H9 (cell line): ENCODE measurements around the gene VIM. TPM values are rescaled to one million over a fixed set of nuclear protein-coding genes. Genes with fewer than 3 reads are reported as not detected.

Source experiments
- DNase-seq: peaks from one replicate; pipeline ENCODE4 v3.0.0-alpha.2; 2017
- H2AFZ ChIP-seq: one replicate; pipeline ENCODE4 v1.6.1; 2013; ENCODE audit warnings: mild to moderate bottlenecking, low read length, control low read depth, moderate library complexity
- H2AK5ac ChIP-seq: 2 replicates; pipeline ENCODE4 v1.6.1; 2013; ENCODE audit warnings: low read length, control low read depth, mixed read lengths; ENCODE audit not compliant: insufficient read length
- H2BK120ac ChIP-seq: one replicate; pipeline ENCODE4 v1.6.1; 2013; ENCODE audit warnings: low read depth, mild to moderate bottlenecking, low read length, control low read depth, inconsistent platforms; ENCODE audit not compliant: poor library complexity, severe bottlenecking
- H2BK12ac ChIP-seq: 2 replicates; pipeline ENCODE4 v1.6.1; 2013; ENCODE audit warnings: low read length, control low read depth, mixed read lengths, low read depth; ENCODE audit not compliant: insufficient read length
- H2BK15ac ChIP-seq: 2 replicates; pipeline ENCODE4 v1.6.1; 2013; ENCODE audit warnings: low read depth, low read length, control low read depth
- H2BK20ac ChIP-seq: one replicate; pipeline ENCODE4 v1.6.1; 2013; ENCODE audit warnings: low read depth, mild to moderate bottlenecking, low read length, control low read depth, inconsistent platforms; ENCODE audit not compliant: poor library complexity, severe bottlenecking
- H2BK5ac ChIP-seq: 2 replicates; pipeline ENCODE4 v1.6.1; 2013; ENCODE audit warnings: low read length, control low read depth, mixed read lengths; ENCODE audit not compliant: insufficient read length
- H3K14ac ChIP-seq: 2 replicates; pipeline ENCODE4 v1.6.1; 2013; ENCODE audit warnings: low read length, control low read depth; ENCODE audit not compliant: insufficient read depth
- H3K18ac ChIP-seq: 2 replicates; pipeline ENCODE4 v1.6.1; 2013; ENCODE audit warnings: low read depth, mild to moderate bottlenecking, mixed read lengths, low read length, control low read depth; ENCODE audit not compliant: insufficient read length
- H3K23ac ChIP-seq: 2 replicates; pipeline ENCODE4 v1.6.1; 2013; ENCODE audit warnings: low read length, control low read depth, mixed read lengths, low read depth; ENCODE audit not compliant: insufficient read length
- H3K23me2 ChIP-seq: 2 replicates; pipeline ENCODE4 v1.6.1; 2013; ENCODE audit warnings: low read depth, mild to moderate bottlenecking, mixed read lengths, low read length, control low read depth; ENCODE audit not compliant: insufficient read length, poor library complexity, severe bottlenecking
- H3K27ac ChIP-seq: 2 replicates; pipeline ENCODE4 v1.5.1; 2013; ENCODE audit warnings: low read length, control low read depth, mixed read lengths, low read depth; ENCODE audit not compliant: insufficient read length
- H3K27me3 ChIP-seq: 2 replicates; pipeline ENCODE4 v1.6.1; 2013; ENCODE audit warnings: low read length, control low read depth, inconsistent platforms; ENCODE audit not compliant: insufficient read depth
- H3K4ac ChIP-seq: 2 replicates; pipeline ENCODE4 v1.6.1; 2013; ENCODE audit warnings: low read depth, mild to moderate bottlenecking, control low read depth, inconsistent platforms, low read length, moderate library complexity
- H3K4me1 ChIP-seq: 2 replicates; pipeline ENCODE4 v1.6.1; 2013; ENCODE audit warnings: low read length, control low read depth, inconsistent platforms; ENCODE audit not compliant: insufficient read depth
- H3K4me2 ChIP-seq: 2 replicates; pipeline ENCODE4 v1.6.1; 2013; ENCODE audit warnings: low read length, control low read depth, mixed read lengths; ENCODE audit not compliant: insufficient read length, insufficient read depth
- H3K56ac ChIP-seq: 2 replicates; pipeline ENCODE4 v1.6.1; 2013; ENCODE audit warnings: low read depth, mild to moderate bottlenecking, mixed read lengths, low read length, control low read depth; ENCODE audit not compliant: insufficient read length
- H3K79me1 ChIP-seq: 2 replicates; pipeline ENCODE4 v1.6.1; 2013; ENCODE audit warnings: low read depth, mild to moderate bottlenecking, moderate library complexity, low read length, control low read depth, inconsistent platforms; ENCODE audit not compliant: insufficient read depth, poor library complexity, severe bottlenecking
- H3K79me2 ChIP-seq: 2 replicates; pipeline ENCODE4 v1.6.1; 2013; ENCODE audit warnings: low read length, control low read depth, inconsistent platforms; ENCODE audit not compliant: insufficient read depth
- H3K9ac ChIP-seq: 2 replicates; pipeline ENCODE4 v1.6.1; 2013; ENCODE audit warnings: low read length, control low read depth, mixed read lengths; ENCODE audit not compliant: insufficient read length; ENCODE audit errors: extremely low read depth
- H3K9me3 ChIP-seq: one replicate; pipeline ENCODE4 v1.6.1; 2013; ENCODE audit warnings: low read depth, low read length, inconsistent platforms; ENCODE audit not compliant: control insufficient read depth
- H3T11ph ChIP-seq: one replicate; pipeline ENCODE4 v1.6.1; 2013; ENCODE audit warnings: mild to moderate bottlenecking, low read length, control low read depth, inconsistent platforms
- H4K20me1 ChIP-seq: one replicate; pipeline ENCODE4 v1.6.1; 2013; ENCODE audit not compliant: control insufficient read depth, insufficient read length, insufficient read depth
- H4K5ac ChIP-seq: 2 replicates; pipeline ENCODE4 v1.6.1; 2013; ENCODE audit warnings: low read depth, mild to moderate bottlenecking, mixed read lengths, low read length, control low read depth; ENCODE audit not compliant: insufficient read length
- H4K8ac ChIP-seq: replicated peaks from 2 replicates; pipeline ENCODE4 v1.6.1; 2013; ENCODE audit warnings: low read length, control low read depth, mixed read lengths, low read depth; ENCODE audit not compliant: insufficient read length
- H4K91ac ChIP-seq: 2 replicates; pipeline ENCODE4 v1.6.1; 2013; ENCODE audit warnings: low read depth, mild to moderate bottlenecking, moderate library complexity, mixed read lengths, low read length, control low read depth; ENCODE audit not compliant: insufficient read length
- H3K27ac Mint-ChIP-seq, 3 experiments: 2 replicates in 2 of 3; 3 replicates in 1 of 3; pipeline ENCODE4 v1.8.0; 2020 to 2021; ENCODE audit warnings: mixed read lengths in 3 of 3, mild to moderate bottlenecking in 1 of 3, moderate library complexity in 1 of 3
- H3K27me3 Mint-ChIP-seq: 2 replicates; pipeline ENCODE4 v1.8.0; 2021; ENCODE audit warnings: low read depth, mild to moderate bottlenecking, moderate library complexity, mixed read lengths
- H3K36me3 Mint-ChIP-seq, 3 experiments: 2 replicates in 2 of 3; 3 replicates in 1 of 3; pipeline ENCODE4 v1.8.0; 2020 to 2021; ENCODE audit warnings: low read depth in 3 of 3, mixed read lengths in 3 of 3; ENCODE audit not compliant: insufficient read depth in 1 of 3
- H3K4me1 Mint-ChIP-seq, 2 experiments: 2 replicates each; pipeline ENCODE4 v1.8.0; 2020; ENCODE audit warnings: mixed read lengths in 2 of 2
- H3K4me3 Mint-ChIP-seq, 2 experiments: 2 replicates in 1 of 2; 3 replicates in 1 of 2; pipeline ENCODE4 v1.8.0; 2020 to 2021; ENCODE audit warnings: mild to moderate bottlenecking in 2 of 2, mixed read lengths in 2 of 2, moderate library complexity in 1 of 2
- H3K9me3 Mint-ChIP-seq, 2 experiments: 2 replicates in 1 of 2; 3 replicates in 1 of 2; pipeline ENCODE4 v1.8.0; 2020; ENCODE audit warnings: mild to moderate bottlenecking in 2 of 2, mixed read lengths in 2 of 2, moderate library complexity in 1 of 2
- WGBS: extraction: QIAGEN DNeasy Blood & Tissue Kit; methylation state at CpG from one replicate; pipeline ENCODE4 v1.1.7; 2013; ENCODE audit warnings: missing lambda C conversion rate, low lambda C conversion rate, mixed read lengths; ENCODE audit not compliant: insufficient read length; ENCODE audit errors: extremely low coverage; 5-methylcytosine and 5-hydroxymethylcytosine counted together
- total RNA-seq: library from RNA; stranded (reverse); gene quantifications from 2 replicates; pipeline ENCODE4 v1.2.1, GENCODE V29; 2021
- TF ChIP-seq, protein P1 (sequence below): fragments of 200-600 bp; sonication (generic); conservative IDR thresholded peaks from 3 replicates; pipeline ENCODE4 v1.8.0; 2021; ENCODE audit warnings: antibody characterized with exemption, mild to moderate bottlenecking

The VIM gene
- total RNA-seq, 1 experiment from 2014 or later: 232 TPM

DNA sequence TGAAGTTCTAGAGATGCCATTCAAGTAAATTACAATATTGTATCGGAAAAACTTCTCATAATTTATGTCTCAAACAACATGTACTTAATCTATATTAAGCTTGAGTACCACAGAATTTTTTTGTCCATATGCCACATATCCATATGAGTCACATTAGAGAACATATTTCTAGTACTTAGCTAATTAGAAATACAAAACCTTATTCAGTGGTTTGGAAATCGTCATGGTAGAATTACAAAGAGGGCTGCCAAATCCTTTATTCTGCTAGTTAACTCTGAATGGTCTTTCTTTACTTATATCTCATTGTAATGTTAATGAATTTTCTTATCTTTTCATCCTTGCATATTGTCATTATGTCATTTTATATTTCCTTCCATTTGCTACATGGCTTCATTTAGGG, 9.0 kb upstream of the VIM start:
- Histone ChIP-seq H3K23me2 (no peaks in the 10 kb centered on the region), H3T11ph (no peak overlapping the region), H3K18ac (no peak overlapping the region), H3K14ac (no peak overlapping the region), H3K9me3 (no peaks in the 10 kb centered on the region), H4K8ac (no peak overlapping the region), H3K4me2 (no peak overlapping the region), H4K5ac (no peak overlapping the region), H3K56ac (no peak overlapping the region), H2BK5ac (no peak overlapping the region), H3K79me1 (no peaks in the 10 kb centered on the region), H3K79me2 (no peaks in the 10 kb centered on the region), H3K27me3 (no peaks in the 10 kb centered on the region), H4K20me1 (no peaks in the 10 kb centered on the region), H3K4ac (no peak overlapping the region), H2BK120ac (no peak overlapping the region), H4K91ac (no peak overlapping the region), H2AFZ (no peak overlapping the region), H2BK20ac (no peak overlapping the region), H2BK12ac (no peak overlapping the region), H3K4me1 (peaks cover 7% of the 10 kb centered on the region; the same call in 1 of the 2 replicates), H3K23ac (no peak overlapping the region), H2AK5ac (no peak overlapping the region), H2BK15ac (no peak overlapping the region), H3K27ac (no peak overlapping the region), H3K9ac (no peak overlapping the region)
- TF ChIP-seq, protein P1, sequence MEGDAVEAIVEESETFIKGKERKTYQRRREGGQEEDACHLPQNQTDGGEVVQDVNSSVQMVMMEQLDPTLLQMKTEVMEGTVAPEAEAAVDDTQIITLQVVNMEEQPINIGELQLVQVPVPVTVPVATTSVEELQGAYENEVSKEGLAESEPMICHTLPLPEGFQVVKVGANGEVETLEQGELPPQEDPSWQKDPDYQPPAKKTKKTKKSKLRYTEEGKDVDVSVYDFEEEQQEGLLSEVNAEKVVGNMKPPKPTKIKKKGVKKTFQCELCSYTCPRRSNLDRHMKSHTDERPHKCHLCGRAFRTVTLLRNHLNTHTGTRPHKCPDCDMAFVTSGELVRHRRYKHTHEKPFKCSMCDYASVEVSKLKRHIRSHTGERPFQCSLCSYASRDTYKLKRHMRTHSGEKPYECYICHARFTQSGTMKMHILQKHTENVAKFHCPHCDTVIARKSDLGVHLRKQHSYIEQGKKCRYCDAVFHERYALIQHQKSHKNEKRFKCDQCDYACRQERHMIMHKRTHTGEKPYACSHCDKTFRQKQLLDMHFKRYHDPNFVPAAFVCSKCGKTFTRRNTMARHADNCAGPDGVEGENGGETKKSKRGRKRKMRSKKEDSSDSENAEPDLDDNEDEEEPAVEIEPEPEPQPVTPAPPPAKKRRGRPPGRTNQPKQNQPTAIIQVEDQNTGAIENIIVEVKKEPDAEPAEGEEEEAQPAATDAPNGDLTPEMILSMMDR: no peak
- no CpG with 5 or more reads among the region's 2 CpGs for WGBS
- H3K4me3 Mint-ChIP-seq: peak overlapping the region in 1 of 2 experiments; percentile 17; a peak in 1 of 5 replicates
- peak overlapping the region in 1 of 3 experiments; percentile 86; a peak in 3 of 7 replicates for H3K27ac Mint-ChIP-seq
- H3K27me3 Mint-ChIP-seq: no peaks in the 10 kb centered on the region
- H3K36me3 Mint-ChIP-seq: no peaks in the 10 kb centered on the region; a peak in 1 of 7 replicates
- no peaks in the 10 kb centered on the region for H3K9me3 Mint-ChIP-seq
- H3K4me1 Mint-ChIP-seq: peaks cover 41 to 48% of the 10 kb centered on the region in 2 experiments
- DNase-seq: no peak
